ENCODE data around the gene TERT. TPM values are rescaled to one million over a fixed set of nuclear protein-coding genes. Genes with fewer than 3 reads are reported as not detected.

Gene TERT
- total RNA-seq, 2 experiments from 2014 or later = 156 to 198 TPM

DNA sequence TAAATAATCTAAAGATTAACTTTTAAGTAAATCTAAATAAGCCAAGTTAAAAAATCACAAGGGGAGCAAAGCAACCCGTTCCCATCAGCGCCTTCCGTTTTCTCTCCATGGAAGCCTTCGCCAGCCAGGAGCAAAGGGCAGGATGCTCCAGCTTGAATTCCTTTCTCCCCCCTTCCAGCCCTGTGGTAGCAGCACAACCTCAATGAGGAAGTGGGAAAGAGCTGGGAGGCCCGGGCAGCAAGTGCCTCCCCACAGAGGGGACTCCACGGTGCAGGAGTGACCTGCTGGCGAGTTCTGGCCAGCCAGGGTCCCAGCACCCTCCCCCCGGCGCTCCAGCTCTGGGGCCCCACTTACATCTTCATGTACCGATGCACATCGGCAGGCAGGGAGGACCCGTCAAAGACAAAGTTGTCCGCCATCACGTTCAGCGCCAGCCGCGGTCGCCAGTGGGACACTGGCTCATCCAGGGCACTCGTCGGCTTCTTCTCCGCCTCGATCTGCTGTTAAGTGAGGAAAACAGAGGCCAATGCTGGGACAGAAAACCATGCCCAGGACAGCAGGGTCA is 43.7 kb upstream of the TERT start:
- no peak for DNase-seq (ENCODE audit: low spot score)
- Histone ChIP-seq H3K4me2 (ENCODE audit: low read length) (no peak overlapping the region), H3K79me2 (ENCODE audit: insufficient read depth, low read depth, low read length) (peaks cover 57% of the 10 kb centered on the region), H3K9me2 (ENCODE audit: insufficient read depth, low read length) (no peaks in the 10 kb centered on the region), H4K20me1 (ENCODE audit: insufficient read depth, low read length) (no peaks in the 10 kb centered on the region; the same call in 1 of the 2 replicates), H3K4me3 (ENCODE audit: low read depth, low read length, poor library complexity, severe bottlenecking) (no peak overlapping the region), H3K9me3 (ENCODE audit: low read length) (no peaks in the 10 kb centered on the region), H3K36me3 (ENCODE audit: insufficient read depth, low read length) (peaks cover 96% of the 10 kb centered on the region), H3K27ac (ENCODE audit: low read depth, low read length, poor library complexity, severe bottlenecking) (no peak overlapping the region), H2AFZ (ENCODE audit: low read length) (no peak overlapping the region), H3K4me1 (ENCODE audit: insufficient read depth, low read length, poor library complexity, severe bottlenecking) (peaks cover 59% of the 10 kb centered on the region)
- ChIA-PET CTCF (ENCODE audit: unreplicated experiment) (no interaction called here), POLR2A (interaction anchor here (0.9 kb wide), 1 partner anchor 10 kb away, joined by 3 read pairs; no protein-coding TSS in a partner anchor)
- BruUV-seq (replicated peaks) = no TSS peak
- no peak for TF ChIP-seq EZH2phosphoT487 (IDR thresholded peaks at IDR 0.05; ENCODE audit: borderline replicate concordance, low read depth, low read length)
- no peak for TF ChIP-seq CTCF (conservative IDR thresholded peaks at IDR 0.05; ENCODE audit: low read length)
- intact Hi-C loops (cut with micrococcal nuclease; ENCODE audit: unreplicated experiment) = no loop called here

GRCh38 chr5:1338196-1338490 is 43.3 kb upstream of the TERT start:
- ChIA-PET CTCF (ENCODE audit: unreplicated experiment) (no interaction called here), POLR2A (interaction anchor here (0.9 kb wide), 1 partner anchor 9 kb away, joined by 3 read pairs; no protein-coding TSS in a partner anchor)
- H3K79me2 ChIP-seq (ENCODE audit: insufficient read depth, low read depth, low read length) = peaks cover 52% of the 10 kb centered on the region
- no peak for TF ChIP-seq EZH2phosphoT487 (IDR thresholded peaks at IDR 0.05; ENCODE audit: borderline replicate concordance, low read depth, low read length)
- no peak for TF ChIP-seq CTCF (conservative IDR thresholded peaks at IDR 0.05; ENCODE audit: low read length)
- H3K4me1 ChIP-seq (ENCODE audit: insufficient read depth, low read length, poor library complexity, severe bottlenecking) = peaks cover 56% of the 10 kb centered on the region
- no peak for DNase-seq (ENCODE audit: low spot score)
- no peaks in the 10 kb centered on the region for H3K9me3 ChIP-seq (ENCODE audit: low read length)
- no peak overlapping the region for H3K27ac ChIP-seq (ENCODE audit: low read depth, low read length, poor library complexity, severe bottlenecking)
- H3K4me2 ChIP-seq (ENCODE audit: low read length) = no peak overlapping the region
- H4K20me1 ChIP-seq (ENCODE audit: insufficient read depth, low read length) = no peaks in the 10 kb centered on the region; the same call in 1 of the 2 replicates
- H3K36me3 ChIP-seq (ENCODE audit: insufficient read depth, low read length) = peaks cover 96% of the 10 kb centered on the region
- intact Hi-C loops (cut with micrococcal nuclease; ENCODE audit: unreplicated experiment) = no loop called here
- BruUV-seq (replicated peaks) = no TSS peak
- H2AFZ ChIP-seq (ENCODE audit: low read length) = no peak overlapping the region
- no peak overlapping the region for H3K4me3 ChIP-seq (ENCODE audit: low read depth, low read length, poor library complexity, severe bottlenecking)
- no peaks in the 10 kb centered on the region for H3K9me2 ChIP-seq (ENCODE audit: insufficient read depth, low read length)

DNA sequence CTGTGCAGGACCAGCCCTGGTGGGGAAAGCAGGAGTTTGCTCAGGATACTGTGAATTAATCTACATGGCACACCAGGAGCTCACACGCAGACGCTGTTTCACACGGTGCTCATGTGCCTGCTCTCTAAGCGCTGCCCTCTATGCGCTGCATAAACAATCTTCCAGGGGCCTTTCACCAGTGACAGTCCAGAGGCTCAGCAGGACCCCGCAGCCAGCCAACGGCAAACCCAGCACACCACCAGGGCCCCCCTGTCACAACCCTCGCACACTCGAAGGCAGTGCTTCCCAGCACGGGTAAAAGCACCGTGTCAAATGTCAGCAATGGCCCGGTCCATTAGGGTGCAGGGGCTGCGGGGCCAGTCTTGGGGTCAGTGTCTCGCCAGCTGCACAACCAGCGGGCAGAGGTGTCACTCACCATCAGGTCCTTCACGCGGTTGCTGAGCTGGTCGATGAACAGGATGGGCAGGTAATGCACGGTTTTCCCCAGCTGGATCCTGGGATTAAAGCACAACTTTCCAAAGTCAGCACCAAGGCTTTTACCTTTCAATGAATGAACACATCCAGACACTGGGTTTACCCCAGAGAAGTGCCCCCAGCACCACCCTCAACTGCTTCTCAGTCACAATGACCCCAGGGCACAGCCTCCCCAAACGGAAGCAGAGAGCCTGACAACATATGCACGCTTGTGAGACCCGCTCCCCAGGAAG is 42.8 kb upstream of the TERT start:
- H4K20me1 ChIP-seq (ENCODE audit: insufficient read depth, low read length) = no peaks in the 10 kb centered on the region; the same call in 1 of the 2 replicates
- no peak overlapping the region for H2AFZ ChIP-seq (ENCODE audit: low read length)
- no peaks in the 10 kb centered on the region for H3K9me2 ChIP-seq (ENCODE audit: insufficient read depth, low read length)
- POLR2A ChIA-PET = no interaction called here
- peak overlapping the region; percentile 83 for H3K27ac ChIP-seq (ENCODE audit: low read depth, low read length, poor library complexity, severe bottlenecking)
- DNase-seq (ENCODE audit: low spot score) = no peak
- H3K36me3 ChIP-seq (ENCODE audit: insufficient read depth, low read length) = peaks cover 95% of the 10 kb centered on the region
- BruUV-seq (replicated peaks) = no TSS peak
- no peak overlapping the region for H3K4me3 ChIP-seq (ENCODE audit: low read depth, low read length, poor library complexity, severe bottlenecking)
- no peak for TF ChIP-seq CTCF (conservative IDR thresholded peaks at IDR 0.05; ENCODE audit: low read length)
- no peak for TF ChIP-seq EZH2phosphoT487 (IDR thresholded peaks at IDR 0.05; ENCODE audit: borderline replicate concordance, low read depth, low read length)
- peaks cover 51% of the 10 kb centered on the region for H3K4me1 ChIP-seq (ENCODE audit: insufficient read depth, low read length, poor library complexity, severe bottlenecking)
- peak overlapping the region; percentile 55; the same call in 1 of the 2 replicates for H3K4me2 ChIP-seq (ENCODE audit: low read length)
- CTCF ChIA-PET (ENCODE audit: unreplicated experiment) = no interaction called here
- intact Hi-C loops (cut with micrococcal nuclease; ENCODE audit: unreplicated experiment) = no loop called here
- no peaks in the 10 kb centered on the region for H3K9me3 ChIP-seq (ENCODE audit: low read length)
- peaks cover 47% of the 10 kb centered on the region for H3K79me2 ChIP-seq (ENCODE audit: insufficient read depth, low read depth, low read length)
